ENCODE data around the gene CPVL. TPM values are rescaled to one million over a fixed set of nuclear protein-coding genes. Genes with fewer than 3 reads are reported as not detected.

CPVL gene
- total RNA-seq = 11.7 TPM

DNA sequence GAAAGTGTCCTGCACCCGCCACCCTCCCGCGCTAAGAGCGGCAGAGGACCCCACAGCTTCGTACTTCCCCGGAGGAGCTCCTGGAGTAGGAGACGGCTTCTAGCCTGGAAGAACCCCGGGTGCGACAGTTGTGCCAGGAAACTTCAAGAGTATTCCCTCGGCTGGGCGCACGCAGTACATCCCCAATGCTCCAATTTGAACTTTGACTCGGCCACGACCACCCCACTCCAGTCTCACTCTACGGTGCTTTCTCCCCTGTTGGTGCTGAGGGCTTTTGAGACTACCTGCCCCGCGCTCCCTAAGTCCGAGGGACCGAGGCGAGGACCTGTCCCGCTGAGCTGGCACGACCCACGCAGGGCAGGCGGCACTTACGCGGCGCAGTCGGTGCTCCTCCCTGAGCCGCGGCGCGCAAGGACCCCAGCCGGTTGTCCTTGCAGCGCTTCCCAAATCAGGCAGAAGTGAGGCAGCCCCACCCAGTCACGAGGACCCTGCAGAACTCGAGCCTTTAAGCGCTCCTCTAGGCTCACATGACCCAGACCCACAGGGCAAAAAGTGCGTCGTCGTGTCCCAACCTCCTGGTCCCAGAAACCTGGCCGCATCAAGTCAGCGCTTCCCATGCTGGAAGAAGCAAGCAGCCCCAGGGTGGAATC is at the start of gene CPVL:
TSS of gene CPVL (minus strand) at position 481 of the 650 bp plus-strand sequence. CDS start 25,476 bp downstream, outside the sequence.
- peak; percentile 65 for DNase-seq

DNA sequence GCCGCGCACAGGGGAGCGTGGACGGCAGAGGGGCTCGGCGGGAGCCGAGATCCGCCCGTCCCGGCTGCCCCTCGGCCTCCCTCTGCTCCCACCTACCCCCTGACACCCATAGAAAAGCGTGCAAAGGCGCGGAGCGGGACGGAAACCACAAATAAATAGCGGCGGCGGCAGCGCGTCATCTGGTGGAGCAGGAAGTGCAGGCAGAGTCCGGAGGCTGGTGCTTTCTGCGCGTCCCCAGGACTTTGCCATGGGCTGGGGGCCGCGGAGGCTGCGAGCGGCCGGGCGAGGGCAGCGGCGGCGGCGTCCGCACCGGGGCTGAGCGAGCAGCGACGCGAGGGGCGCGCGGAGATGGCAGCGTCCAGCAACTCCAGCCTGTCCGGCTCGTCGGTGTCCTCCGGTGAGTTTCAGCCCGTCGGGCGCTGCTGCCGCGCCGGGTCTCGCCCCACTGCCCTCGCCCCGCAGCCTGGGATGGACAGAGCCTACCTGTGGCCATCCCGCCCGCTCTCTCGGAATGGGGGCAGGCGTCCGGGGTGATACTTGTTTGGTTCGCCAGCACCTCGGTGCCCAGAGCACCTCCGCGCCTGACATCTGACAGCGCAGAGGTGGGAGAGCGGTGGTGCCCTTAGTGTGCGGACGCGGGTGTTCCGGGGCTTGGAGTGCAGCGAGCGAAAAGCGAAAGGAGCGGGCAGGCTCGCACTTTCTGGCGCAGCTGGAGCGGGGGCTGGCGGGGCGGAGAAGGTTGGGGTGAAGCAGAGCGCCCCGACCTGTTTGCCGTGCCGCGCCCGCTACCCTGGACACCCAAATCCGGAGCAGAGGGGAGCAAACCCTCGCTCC is 48.5 kb upstream of the CPVL start, which contains the start of gene CHN2:
TSS of gene CHN2 (plus strand) at position 182 of the 834 bp plus-strand sequence.
- DNase-seq = peak; percentile 76

DNA sequence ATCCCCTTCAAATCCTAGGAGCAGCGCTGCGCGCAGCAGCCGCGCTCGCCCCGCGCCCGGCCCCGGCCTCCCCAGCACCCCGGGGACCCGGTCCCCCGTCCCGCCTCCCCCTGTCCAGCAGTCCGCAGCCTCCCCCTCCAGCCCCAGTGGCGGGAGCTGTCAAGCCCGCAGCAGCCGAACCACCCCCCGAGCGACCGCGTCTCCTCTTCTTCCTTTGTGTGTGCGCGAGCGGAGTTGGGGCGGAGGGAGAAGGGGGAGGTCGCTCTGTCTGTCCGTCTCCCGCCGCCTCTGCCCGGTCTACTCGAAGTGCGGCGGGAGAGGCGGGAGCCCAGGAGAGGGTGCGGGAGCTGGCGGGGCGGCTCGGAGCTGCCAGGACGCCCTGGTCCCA is 47.9 kb upstream of the CPVL start:
- peak; percentile 46 for DNase-seq

DNA sequence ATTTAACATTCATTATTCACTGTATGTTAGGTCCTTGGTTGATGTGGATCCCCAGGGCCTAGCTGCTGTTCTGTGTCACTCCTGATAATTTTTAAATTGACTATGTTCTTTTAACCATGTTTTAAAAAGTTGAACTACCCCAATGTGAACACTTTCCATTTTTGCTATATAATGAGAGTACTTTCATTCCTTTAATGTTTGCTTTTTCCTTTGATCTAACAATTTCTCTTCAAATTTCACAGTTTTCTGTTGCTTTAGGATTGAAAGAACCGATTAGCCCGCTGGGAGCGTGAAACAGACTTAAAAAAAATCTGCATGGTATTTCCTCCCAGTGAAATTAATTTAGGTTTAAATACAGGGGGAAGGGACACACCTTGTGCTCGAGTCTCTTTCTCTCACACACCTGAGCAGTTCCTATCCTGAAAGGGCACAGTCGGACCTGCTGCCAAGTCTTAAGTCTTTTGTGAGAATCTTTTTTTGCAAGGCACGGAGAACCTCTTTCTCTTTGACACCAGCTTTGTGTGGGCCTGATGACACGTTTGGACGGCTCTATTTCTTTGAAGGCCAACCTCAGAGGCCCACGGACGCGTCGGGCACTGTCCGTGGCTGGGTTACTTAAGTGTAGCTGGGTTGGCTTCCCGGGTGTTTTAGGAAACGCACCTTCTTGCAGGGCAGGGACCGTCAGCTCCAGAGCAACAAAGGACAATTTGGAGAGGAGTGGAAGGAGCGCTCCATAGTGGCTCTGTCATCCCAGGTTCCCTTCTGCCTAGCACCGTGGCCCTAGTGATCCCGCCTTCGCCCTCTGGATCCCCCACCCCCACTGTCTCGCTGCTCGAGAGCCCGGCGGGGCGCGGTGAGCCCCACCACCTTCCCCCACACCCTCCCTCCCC is 47.2 kb upstream of the CPVL start:
- peak; percentile 15 for DNase-seq

DNA sequence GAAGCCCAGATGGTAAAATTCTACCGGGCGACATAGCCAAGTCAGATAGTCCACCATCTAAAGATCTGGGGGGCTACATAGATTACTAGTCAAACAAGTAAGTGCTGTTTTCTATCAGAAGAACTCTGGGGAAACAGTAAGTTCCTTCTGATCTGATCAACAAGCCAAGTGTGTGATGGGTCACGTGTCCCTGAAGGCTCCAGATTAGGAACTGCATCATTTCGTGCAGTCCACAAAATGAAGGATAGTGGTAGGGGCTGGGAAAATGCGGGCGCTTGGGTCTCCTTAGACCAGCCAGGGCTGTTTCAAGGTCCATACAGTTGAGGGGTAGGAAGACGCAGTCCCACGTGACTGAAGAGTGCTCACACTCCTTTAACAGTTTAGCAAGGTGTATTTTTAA is 46.5 kb upstream of the CPVL start:
- no peak for DNase-seq

DNA sequence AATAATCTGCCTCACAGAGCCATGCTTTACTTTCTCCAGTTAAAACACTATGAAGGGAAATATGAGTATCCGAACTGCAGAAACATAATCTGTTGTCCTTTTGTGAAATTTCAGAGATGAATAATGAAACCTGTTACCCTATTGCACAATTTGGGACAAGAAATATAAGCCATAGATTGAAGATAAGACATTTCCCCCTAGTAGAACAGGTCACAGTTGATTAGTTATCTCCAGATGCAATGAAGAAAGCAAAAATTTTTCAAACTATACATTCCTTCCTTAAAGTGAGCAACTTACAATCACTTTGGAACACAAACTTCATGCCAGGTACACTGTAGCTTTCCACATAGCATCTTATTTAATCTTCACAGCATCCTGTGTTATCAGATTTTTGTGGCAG is 46.0 kb upstream of the CPVL start:
- no peak for DNase-seq

DNA sequence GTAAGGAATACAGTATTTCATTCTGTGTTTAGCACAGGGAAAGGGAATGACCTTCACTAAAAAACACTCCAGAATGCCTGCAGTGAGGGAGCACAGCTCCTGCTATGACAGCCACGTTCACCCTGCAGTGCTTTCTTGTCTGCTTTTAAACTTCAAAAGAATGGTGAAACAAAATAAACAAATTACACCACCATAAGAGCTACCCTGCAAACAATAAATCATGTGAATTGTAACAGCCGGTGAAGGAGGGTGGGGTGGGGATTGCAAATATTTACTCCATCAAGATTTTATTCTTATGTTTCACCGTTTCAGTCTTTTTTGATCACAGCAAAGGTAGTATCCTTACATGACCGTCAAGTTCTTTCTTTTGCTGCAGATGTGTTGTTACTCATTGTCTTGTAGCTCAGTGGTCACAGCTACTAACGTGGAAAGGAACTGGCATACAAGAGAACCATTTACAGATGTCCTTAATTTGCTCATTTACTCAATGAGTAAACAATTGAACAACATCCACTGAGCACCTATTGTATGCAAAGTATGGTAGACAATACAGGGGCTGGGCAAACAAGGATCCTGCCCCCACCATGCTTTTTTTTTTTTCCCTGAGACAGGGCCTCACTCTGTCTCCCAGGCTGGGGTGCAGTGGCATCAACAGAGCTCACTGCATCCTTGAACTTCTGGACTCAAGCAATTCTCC is 44.2 kb upstream of the CPVL start:
- no peak for DNase-seq

DNA sequence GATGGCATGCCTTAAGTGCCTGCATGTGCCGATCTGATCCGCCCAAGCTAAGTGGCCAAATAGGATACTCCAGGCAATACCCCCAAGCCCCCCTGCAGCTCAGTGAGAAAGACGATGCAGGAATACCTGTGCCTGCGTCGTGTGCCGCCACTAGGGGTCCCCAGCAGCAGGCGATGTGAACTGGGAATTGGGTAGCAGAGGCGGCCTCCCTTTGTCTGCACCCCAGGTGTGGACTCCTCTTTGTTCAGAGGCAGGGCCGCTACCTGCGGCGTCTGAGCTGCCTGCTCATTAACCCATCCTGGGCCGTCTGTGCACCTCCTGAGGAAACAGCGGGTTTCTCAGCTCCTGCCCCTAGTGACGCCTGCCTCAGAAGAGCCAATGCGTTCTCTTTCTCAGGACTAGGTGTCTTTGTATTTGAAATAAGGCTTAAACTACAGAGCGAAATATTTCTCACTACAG is 43.4 kb upstream of the CPVL start:
- DNase-seq = peak; percentile 81

DNA sequence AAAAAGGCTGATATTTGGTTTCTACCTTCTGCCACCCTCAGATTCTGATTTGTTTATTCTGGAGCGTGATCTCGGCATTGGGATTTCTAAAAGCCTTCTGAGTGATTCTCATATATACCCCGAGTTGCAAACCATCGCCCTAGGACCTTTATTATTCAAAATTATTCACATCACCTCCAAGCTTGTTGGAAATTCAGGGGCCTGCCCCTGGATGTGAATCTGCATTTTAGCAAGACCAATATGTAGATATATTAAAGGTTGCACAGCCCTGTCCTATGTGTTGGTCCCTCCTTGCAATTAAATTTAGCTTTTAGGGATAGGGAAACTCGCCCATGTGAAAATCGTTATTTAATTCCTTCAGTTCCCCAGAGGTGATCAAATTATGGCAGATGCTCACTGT is 39.3 kb upstream of the CPVL start:
- DNase-seq = no peak

DNA sequence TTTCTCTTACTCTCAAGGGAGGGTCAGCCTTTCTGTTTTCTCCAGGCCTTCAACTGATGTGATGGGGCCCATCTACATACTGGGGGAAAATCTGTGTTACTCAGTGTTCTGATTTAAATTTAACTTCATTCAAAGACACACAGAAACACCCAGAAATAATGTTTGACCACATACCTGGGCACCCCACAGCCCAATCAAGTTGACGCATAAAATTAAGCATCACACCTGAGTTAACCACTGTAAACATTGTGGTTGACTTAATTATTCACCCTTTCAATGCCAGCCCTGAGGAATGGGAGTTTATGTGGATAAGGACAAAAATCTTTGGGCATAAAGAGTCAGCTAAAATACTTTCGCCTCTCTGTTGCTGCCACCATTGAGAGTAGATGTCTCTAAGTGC is 38.3 kb upstream of the CPVL start:
- DNase-seq = no peak

DNA sequence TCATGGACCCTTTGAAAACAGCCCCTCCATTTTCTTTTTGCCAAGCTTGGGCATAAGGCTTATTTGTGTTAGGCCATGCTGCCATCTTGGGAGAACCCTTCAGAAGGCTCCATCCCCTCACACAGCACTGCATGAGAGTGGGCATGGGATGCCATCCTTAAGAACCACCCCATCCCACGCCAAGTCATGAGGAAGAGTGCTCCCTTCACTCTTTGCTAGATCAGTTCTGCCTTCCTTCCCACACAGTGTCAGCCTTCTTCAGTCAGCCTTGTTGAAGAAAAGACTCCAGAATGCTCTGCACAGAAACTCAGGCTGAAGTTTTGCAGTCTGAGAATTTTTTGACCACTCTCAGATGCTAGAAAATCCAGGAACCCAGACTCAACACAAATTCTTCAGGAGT is 32.8 kb upstream of the CPVL start:
- no peak for DNase-seq

DNA sequence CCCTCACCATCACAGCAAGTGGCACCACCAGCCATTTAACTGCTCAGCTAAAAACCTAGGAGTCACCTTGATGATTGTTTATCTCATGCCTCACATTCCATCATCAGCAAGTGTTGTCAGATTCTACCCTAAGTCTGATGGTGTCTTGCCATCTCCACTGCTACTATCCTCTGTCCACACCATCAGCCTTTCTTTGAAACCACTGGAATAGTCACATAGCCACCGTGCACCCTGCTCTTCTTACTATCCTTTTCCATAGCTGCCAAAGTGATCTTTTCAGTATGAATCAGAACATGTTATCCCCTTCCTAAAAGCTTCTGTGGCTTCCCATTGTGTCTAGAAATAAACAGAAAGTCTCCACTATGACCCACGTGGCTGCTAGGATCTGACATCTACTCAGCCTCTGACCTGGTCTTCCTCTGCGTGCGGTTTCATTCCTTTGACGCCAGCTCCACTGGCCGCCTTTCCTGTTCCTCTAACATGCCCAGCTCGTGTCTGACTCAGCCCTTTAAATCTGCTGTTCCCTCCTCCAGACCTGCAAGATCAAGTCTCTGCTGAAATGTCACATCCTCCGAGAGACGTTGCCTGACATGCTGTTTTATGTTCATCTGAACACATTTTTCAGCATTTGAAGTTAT is 31.7 kb upstream of the CPVL start:
- peak; percentile 10 for DNase-seq

DNA sequence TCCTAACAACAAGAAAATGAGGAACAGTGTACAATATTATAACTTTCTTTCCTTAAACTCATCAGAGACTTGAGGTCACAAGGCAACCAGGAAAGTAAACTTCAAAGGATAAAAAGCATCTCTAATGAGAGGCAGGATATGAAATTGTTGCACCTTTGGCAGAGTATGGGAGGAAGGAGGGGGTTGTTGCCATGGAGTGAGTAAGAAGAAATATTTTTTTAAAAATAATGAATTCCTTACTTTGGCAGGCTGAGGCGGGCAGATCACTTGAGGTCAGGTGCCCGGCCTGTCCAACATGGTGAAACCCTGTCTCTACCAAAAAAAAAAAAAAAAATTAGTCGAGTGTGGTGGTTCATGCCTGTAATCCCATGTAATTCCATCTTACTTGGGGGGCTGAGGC is 27.1 kb upstream of the CPVL start:
- DNase-seq = no peak

DNA sequence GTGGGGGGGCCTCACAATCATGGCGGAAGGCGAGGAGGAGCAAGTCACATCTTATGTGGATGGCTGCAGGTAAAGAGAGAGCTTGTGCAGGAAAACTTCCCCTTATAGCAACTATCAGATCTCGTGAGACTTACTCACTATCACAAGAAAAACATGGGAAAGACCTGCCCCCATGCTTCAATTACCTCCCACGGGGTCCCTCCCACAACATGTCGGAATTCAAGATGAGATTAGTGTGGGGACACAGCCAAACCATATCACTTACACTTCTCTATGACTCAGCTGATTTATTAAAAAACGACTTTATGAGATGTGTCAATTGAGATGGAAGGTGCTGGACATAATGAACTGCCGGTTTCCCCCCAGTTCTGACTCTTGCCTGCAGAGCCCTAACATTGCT is 24.4 kb upstream of the CPVL start:
- no peak for DNase-seq

DNA sequence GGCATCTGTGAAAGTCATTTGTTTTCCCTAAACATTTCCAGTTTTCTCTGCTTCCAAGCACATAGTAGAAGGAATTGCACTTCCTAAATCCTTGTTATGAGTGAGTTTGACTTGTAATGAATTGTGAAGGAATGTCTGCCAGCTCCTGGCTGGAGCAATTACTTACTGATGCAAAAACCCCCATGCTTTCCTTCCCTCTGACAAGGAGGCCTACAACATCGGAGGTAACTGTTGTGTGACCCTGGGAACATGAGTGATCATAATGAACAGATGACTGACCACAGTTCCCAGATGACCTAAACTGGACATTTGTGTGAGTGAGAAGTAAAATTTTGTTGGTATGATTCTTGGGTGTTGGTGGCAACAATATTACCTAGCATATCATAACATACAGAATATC is 21.4 kb upstream of the CPVL start:
- DNase-seq = no peak

DNA sequence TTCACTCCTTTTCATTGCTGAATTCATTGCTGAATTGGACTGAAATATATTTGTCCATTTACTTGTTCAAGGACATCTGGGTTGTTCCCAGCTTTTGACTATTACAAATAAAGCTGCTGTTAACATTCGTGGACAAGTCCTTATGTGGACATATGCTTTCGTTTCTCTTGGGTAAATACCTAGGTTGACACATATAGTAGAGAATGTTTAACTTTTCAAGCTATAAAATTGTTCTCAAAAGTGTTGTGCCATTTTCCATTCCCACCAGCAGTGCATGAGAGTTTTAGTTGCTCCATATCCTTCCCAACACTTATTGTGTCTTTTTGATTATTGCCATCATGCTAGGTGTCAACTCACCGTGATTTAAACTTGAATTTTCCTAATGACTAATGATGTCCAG is 17.5 kb upstream of the CPVL start:
- no peak for DNase-seq

DNA sequence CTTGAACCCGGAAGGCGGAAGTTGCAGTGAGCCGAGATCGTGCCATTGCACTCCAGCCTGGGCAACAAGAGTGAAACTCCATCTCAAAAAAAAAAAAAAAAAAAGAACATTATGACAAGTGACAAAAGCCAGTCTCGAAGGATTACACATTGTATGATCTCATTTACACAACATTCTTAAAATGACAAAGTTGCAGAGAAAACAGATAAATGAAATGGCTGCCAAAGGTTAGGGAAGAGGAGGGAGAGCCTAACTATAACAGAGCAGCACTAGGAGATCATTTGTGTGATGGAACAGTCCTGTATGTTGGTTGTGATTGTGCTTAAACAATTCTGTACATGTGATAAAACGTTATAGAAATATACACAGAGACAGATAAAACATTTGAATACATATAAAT is 16.2 kb upstream of the CPVL start:
- DNase-seq = no peak

DNA sequence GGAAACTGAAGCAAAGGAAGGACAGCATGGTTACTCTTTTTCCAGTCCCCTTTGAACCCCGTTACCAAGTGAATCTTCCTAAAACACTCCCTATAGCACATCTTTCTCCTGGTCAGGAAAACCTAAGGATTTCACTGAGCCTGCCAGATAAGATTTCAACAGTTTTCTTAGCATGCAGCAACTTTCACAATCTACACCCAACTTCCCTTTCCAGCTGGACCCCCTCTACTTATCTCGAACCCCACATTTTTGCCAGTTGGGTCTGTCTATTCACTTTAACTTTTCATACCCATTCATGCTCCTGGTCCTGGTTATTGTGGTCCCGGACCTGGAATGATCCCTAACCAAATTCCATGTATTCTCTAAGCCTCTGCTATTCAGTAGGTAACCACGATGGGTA is 14.9 kb upstream of the CPVL start:
- no peak for DNase-seq

DNA sequence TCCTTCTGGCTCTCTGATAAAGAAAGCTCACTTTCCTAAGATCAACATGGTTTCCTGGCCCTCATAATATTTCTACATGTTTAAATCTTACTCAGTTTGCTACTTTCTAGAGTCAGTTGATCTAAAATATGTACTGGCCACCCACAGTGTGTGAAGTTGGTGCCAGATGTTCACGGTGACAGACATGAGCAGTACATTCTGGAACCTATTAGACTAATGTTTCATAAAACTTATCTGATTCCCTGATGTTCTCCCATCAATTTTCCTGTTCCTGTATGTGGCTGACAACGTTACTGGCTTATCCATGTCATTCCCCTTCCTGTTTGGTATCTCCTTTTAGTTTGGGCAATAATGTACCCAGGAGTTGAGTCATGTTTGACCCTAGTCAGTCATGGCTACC is 13.7 kb upstream of the CPVL start:
- no peak for DNase-seq

DNA sequence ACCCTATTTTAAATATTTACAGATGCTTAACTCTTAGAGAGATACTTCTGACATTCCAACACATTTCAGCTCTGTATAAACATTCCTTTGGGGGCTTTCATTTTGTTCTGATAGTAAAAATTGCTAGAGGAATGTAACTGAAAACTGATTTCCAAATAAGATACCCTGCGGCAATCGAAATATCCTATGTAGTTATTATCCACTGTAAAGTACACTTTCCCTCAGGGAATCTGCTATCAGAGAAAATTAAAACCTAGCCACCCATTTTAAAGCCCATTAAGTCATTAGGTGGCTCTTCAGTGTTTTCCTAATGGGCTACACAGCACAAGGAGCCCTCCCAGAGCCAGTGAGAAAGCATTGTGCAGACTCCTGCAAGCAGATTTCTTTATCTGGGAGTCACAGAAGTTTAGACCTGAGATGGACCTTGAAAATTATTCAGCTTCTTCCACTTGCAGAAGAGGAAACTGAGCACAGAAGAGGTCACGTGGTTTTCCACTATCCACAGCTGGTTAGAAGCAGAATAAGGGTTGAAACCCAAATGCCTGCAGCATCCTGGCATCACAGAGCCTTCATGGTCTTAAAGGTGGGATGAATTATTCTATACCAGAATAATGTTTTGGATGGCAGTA is 12.6 kb upstream of the CPVL start:
- no peak for DNase-seq

DNA sequence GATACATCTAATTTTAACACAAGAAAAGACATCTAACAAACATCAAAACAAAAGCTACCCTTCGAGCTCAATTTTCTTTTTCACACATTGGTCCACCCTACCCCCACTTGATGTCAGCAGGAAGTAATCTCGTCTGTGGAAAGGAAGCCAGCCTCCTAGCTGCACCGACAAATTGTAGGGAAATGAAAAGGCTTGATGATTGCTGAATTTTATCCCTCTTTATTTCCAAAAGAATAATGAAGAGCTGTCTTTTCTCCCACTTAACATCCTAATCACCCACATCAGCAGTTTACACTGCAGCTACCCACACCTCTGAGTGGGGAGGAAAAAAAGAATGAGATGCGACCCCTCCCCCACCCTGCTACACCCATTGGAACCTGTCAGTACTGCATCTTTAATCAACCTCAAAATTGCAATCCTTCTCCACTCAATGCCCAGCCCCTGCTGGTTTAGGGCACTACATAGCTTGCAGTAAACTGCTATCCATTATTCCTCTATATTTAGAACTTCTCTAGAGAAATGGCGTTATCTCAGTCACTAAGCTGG is 10.6 kb upstream of the CPVL start:
- DNase-seq = no peak
